ENCODE data around the gene JPH3. TPM values are rescaled to one million over a fixed set of nuclear protein-coding genes. Genes with fewer than 3 reads are reported as not detected.

JPH3 gene
- total RNA-seq = 0.04 and 0.13 TPM in 2 replicates

- DNase-seq (ENCODE audit: low read depth, low spot score) = no peak
Observed at GRCh38 chr16:87602001-87602775, at the start of gene JPH3. TSS of gene JPH3 (plus strand) at chr16:87602508. CDS start at chr16:87603147, 639 bp downstream.

- no peak for DNase-seq (ENCODE audit: low read depth, low spot score)
Observed at GRCh38 chr16:87552772-87553573, 49.3 kb upstream of the JPH3 start.

GRCh38 chr16:87554754-87555427, 47.4 kb upstream of the JPH3 start:
- DNase-seq (ENCODE audit: low read depth, low spot score) = no peak

- DNase-seq (ENCODE audit: low read depth, low spot score) = no peak
Observed at GRCh38 chr16:87555647-87556046, 46.7 kb upstream of the JPH3 start.

GRCh38 chr16:87556941-87557459, 45.3 kb upstream of the JPH3 start:
- DNase-seq (ENCODE audit: low read depth, low spot score) = no peak

GRCh38 chr16:87558682-87559081, 43.6 kb upstream of the JPH3 start:
- DNase-seq (ENCODE audit: low read depth, low spot score) = no peak

- peak; percentile 56 for DNase-seq (ENCODE audit: low read depth, low spot score)
Observed at GRCh38 chr16:87559945-87560344, 42.4 kb upstream of the JPH3 start.

- no peak for DNase-seq (ENCODE audit: low read depth, low spot score)
Observed at GRCh38 chr16:87560428-87561199, 41.7 kb upstream of the JPH3 start.

GRCh38 chr16:87561200-87562105, 40.9 kb upstream of the JPH3 start:
- no peak for DNase-seq (ENCODE audit: low read depth, low spot score)

- no peak for DNase-seq (ENCODE audit: low read depth, low spot score)
Observed at GRCh38 chr16:87562201-87562600, 40.1 kb upstream of the JPH3 start.

GRCh38 chr16:87563022-87563421, 39.3 kb upstream of the JPH3 start:
- DNase-seq (ENCODE audit: low read depth, low spot score) = no peak

- DNase-seq (ENCODE audit: low read depth, low spot score) = no peak
Observed at GRCh38 chr16:87563714-87564523, 38.4 kb upstream of the JPH3 start.

GRCh38 chr16:87564524-87564778, 37.9 kb upstream of the JPH3 start:
- no peak for DNase-seq (ENCODE audit: low read depth, low spot score)

GRCh38 chr16:87569601-87570571, 32.4 kb upstream of the JPH3 start:
- no peak for DNase-seq (ENCODE audit: low read depth, low spot score)

GRCh38 chr16:87570572-87570937, 31.8 kb upstream of the JPH3 start:
- DNase-seq (ENCODE audit: low read depth, low spot score) = no peak

GRCh38 chr16:87570938-87571867, 31.1 kb upstream of the JPH3 start:
- no peak for DNase-seq (ENCODE audit: low read depth, low spot score)

- no peak for DNase-seq (ENCODE audit: low read depth, low spot score)
Observed at GRCh38 chr16:87571868-87572244, 30.5 kb upstream of the JPH3 start.
